ENCODE data around the gene MRTFA.

MRTFA gene

GRCh38 chr22:40416267-40416570 is 220.3 kb downstream of the MRTFA start:
- no peak for DNase-seq (ENCODE audit: insufficient read length, low spot score)
- TF ChIP-seq POLR2AphosphoS5 (IDR thresholded peaks at IDR 0.05; ENCODE audit: low read depth, low read length) (no peak), POU2F2 (IDR thresholded peaks at IDR 0.05; ENCODE audit: low read depth, low read length) (no peak), SPI1 (IDR thresholded peaks at IDR 0.05; ENCODE audit: low read depth, low read length) (no peak), POLR2A (IDR thresholded peaks at IDR 0.05; ENCODE audit: low read depth, low read length) (no peak), PAX5 (IDR thresholded peaks at IDR 0.05; ENCODE audit: insufficient read depth, low read length, severe bottlenecking) (no peak), TAF1 (IDR thresholded peaks at IDR 0.05; ENCODE audit: low read depth, low read length) (no peak)
- no peak for FAIRE-seq

- peak; percentile 85 for FAIRE-seq
- DNase-seq (ENCODE audit: insufficient read length, low spot score): peak; percentile 66
- TF ChIP-seq POLR2AphosphoS5 (IDR thresholded peaks at IDR 0.05; ENCODE audit: low read depth, low read length) (no peak; the same call in 1 of the 2 replicates), PAX5 (IDR thresholded peaks at IDR 0.05; ENCODE audit: insufficient read depth, low read length, severe bottlenecking) (no peak), SPI1 (IDR thresholded peaks at IDR 0.05; ENCODE audit: low read depth, low read length) (peak; percentile 31; the same call in 1 of the 2 replicates)
Measured at GRCh38 chr22:40415531-40416266, 220.8 kb downstream of the MRTFA start.

GRCh38 chr22:40414838-40415505 is 221.5 kb downstream of the MRTFA start:
- TF ChIP-seq POLR2A (IDR thresholded peaks at IDR 0.05; ENCODE audit: low read depth, low read length) (peak; percentile 63), SPI1 (IDR thresholded peaks at IDR 0.05; ENCODE audit: low read depth, low read length) (no peak)
- DNase-seq (ENCODE audit: insufficient read length, low spot score) (no peak), FAIRE-seq (no peak)

DNA sequence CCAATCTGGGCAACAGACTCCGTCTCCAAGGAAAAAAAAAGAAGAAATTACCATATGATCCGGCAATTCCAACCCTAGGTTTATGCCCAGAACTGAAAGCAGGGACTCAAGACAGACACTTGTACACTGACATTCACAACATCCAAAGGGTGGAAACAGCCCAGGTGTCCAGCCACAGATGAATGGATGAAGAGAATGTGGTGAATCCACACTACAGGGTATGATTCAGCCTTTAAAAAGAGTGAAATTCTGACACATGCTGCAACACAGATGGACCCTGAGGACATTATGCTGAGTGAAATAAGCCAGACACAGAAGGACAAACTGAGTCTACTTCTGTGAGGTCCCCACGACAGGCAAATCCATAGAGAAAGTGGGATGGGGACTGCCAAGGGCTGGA is 222.2 kb downstream of the MRTFA start:
- DNase-seq (ENCODE audit: insufficient read length, low spot score) (no peak), FAIRE-seq (peak; percentile 85)

GRCh38 chr22:40413873-40414272 is 222.6 kb downstream of the MRTFA start:
- no peak for DNase-seq (ENCODE audit: insufficient read length, low spot score)
- TF ChIP-seq POLR2AphosphoS5 (IDR thresholded peaks at IDR 0.05; ENCODE audit: low read depth, low read length) (no peak), PAX5 (IDR thresholded peaks at IDR 0.05; ENCODE audit: insufficient read depth, low read length, severe bottlenecking) (no peak), TAF1 (IDR thresholded peaks at IDR 0.05; ENCODE audit: low read depth, low read length) (no peak), POU2F2 (IDR thresholded peaks at IDR 0.05; ENCODE audit: low read depth, low read length) (no peak), SPI1 (IDR thresholded peaks at IDR 0.05; ENCODE audit: low read depth, low read length) (no peak), POLR2A (IDR thresholded peaks at IDR 0.05; ENCODE audit: low read depth, low read length) (no peak)
- peak; percentile 77 for FAIRE-seq

More for the DNA sequence above, 222.2 kb downstream of the MRTFA start:
- TF ChIP-seq TAF1 (IDR thresholded peaks at IDR 0.05; ENCODE audit: low read depth, low read length): no peak
- no peak for TF ChIP-seq SPI1 (IDR thresholded peaks at IDR 0.05; ENCODE audit: low read depth, low read length)
- TF ChIP-seq POLR2A (IDR thresholded peaks at IDR 0.05; ENCODE audit: low read depth, low read length): no peak
- TF ChIP-seq POU2F2 (IDR thresholded peaks at IDR 0.05; ENCODE audit: low read depth, low read length): no peak
- TF ChIP-seq PAX5 (IDR thresholded peaks at IDR 0.05; ENCODE audit: insufficient read depth, low read length, severe bottlenecking): no peak
- no peak for TF ChIP-seq POLR2AphosphoS5 (IDR thresholded peaks at IDR 0.05; ENCODE audit: low read depth, low read length)

DNA sequence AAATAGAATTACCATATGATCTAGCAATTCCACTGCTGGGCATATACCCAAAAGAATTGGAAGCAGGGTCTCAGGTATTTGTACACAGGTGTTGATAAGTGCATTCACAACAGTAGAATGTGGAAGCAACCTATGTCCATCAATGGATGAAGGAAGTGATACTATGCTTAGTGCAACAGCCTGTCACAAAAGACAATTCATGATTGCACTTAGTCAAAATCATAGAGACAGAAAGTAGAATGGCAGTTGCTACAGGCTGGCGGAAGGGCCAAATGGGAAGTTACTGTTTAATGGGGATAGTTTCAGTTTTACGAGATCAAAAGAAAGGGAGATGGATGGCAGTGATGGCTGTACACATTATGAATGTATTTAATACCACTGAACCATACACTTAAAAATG is 224.1 kb downstream of the MRTFA start:
- no peak for DNase-seq (ENCODE audit: insufficient read length, low spot score)
- TF ChIP-seq POLR2AphosphoS5 (IDR thresholded peaks at IDR 0.05; ENCODE audit: low read depth, low read length): no peak
- peak; percentile 88 for TF ChIP-seq SPI1 (IDR thresholded peaks at IDR 0.05; ENCODE audit: low read depth, low read length)
- FAIRE-seq: peak; percentile 97

DNA sequence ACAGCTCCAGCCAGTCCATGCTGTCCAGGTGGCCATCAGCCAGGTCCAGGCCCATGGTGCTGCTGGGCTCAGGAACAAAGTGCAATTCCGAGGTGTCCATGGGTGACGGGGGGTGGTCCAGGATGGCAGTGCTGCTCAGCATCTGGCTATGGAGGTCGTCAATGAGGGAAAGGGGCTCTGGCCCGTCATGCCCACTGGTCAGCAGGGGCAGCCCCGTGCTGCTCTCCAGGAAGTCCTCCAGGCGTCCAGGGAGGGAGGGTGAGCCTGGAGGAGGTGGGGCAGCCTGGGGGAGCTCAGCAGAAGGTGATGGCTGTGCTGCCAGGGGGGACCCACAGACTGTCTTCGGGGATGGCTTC is 225.0 kb downstream of the MRTFA start:
- no peak for FAIRE-seq
- TF ChIP-seq POLR2AphosphoS5 (IDR thresholded peaks at IDR 0.05; ENCODE audit: low read depth, low read length) (no peak), TAF1 (IDR thresholded peaks at IDR 0.05; ENCODE audit: low read depth, low read length) (no peak), SPI1 (IDR thresholded peaks at IDR 0.05; ENCODE audit: low read depth, low read length) (no peak), PAX5 (IDR thresholded peaks at IDR 0.05; ENCODE audit: insufficient read depth, low read length, severe bottlenecking) (no peak), POU2F2 (IDR thresholded peaks at IDR 0.05; ENCODE audit: low read depth, low read length) (no peak), POLR2A (IDR thresholded peaks at IDR 0.05; ENCODE audit: low read depth, low read length) (no peak)
- no peak for DNase-seq (ENCODE audit: insufficient read length, low spot score)

DNA sequence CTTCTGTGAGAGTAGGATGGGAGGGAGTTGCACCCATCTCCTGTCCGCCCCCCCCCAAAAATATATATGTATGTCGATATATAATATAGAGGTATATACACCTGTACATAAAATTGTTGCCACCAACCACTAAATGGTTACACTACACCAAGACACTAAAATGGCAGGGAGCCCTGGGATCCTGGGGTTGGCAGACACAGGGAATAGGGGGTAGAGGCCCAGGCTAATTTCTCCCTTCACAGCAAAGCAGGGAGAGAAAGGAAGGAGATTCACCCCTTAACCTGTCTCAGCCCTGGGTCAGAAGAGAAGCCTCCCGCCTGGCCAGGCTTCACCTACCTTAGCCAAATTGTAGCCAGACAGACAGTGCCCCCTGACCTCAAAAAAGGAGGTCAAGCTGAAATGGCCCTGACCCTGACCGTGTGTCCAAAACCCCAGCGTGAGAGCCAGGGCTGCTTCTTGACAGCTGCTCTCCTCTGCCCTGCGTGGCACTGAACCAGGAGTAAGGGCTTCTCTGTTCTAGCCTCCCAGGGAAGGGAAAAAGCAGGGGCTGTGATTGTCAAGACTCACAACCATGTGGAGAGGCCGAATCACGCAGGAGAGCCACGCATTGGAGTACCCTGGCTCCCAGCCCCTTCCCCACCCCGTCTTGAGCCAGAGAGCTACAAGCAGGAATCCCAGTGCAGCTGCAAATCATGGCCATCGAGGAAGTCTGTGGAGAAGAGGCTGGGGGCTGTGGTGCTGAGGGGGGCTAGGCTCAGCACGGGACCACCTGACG is 225.6 kb downstream of the MRTFA start:
- no peak for FAIRE-seq
- TF ChIP-seq POLR2A (IDR thresholded peaks at IDR 0.05; ENCODE audit: low read depth, low read length) (no peak), PAX5 (IDR thresholded peaks at IDR 0.05; ENCODE audit: insufficient read depth, low read length, severe bottlenecking) (no peak), TAF1 (IDR thresholded peaks at IDR 0.05; ENCODE audit: low read depth, low read length) (no peak), SPI1 (IDR thresholded peaks at IDR 0.05; ENCODE audit: low read depth, low read length) (no peak)
- DNase-seq (ENCODE audit: insufficient read length, low spot score): no peak

- TF ChIP-seq POU2F2 (IDR thresholded peaks at IDR 0.05; ENCODE audit: low read depth, low read length) (no peak), SPI1 (IDR thresholded peaks at IDR 0.05; ENCODE audit: low read depth, low read length) (no peak), TAF1 (IDR thresholded peaks at IDR 0.05; ENCODE audit: low read depth, low read length) (no peak), POLR2A (IDR thresholded peaks at IDR 0.05; ENCODE audit: low read depth, low read length) (no peak), POLR2AphosphoS5 (IDR thresholded peaks at IDR 0.05; ENCODE audit: low read depth, low read length) (no peak), PAX5 (IDR thresholded peaks at IDR 0.05; ENCODE audit: insufficient read depth, low read length, severe bottlenecking) (no peak)
- DNase-seq (ENCODE audit: insufficient read length, low spot score) (no peak), FAIRE-seq (no peak)
Measured at GRCh38 chr22:40410272-40410671, 226.2 kb downstream of the MRTFA start.
